ENCODE measurements around the gene DMRT2. TPM values are rescaled to one million over a fixed set of nuclear protein-coding genes. Genes with fewer than 3 reads are reported as not detected.
A peak's percentile ranks its signal among the peaks of the same experiment; 100 is the strongest.

DMRT2 gene
- total and polyA plus RNA-seq, 2 donors = 19.0 to 35.2 TPM

GRCh38 chr9:1039589-1039988, 10.6 kb upstream of the DMRT2 start:
- Histone ChIP-seq H3K9me3 (ENCODE audit: control insufficient read depth in 2 of 2, insufficient read depth in 1 of 2, low read length in 1 of 2) (peaks cover 0 to 1% of the 10 kb centered on the region in 2 donors), H3K27ac (ENCODE audit: low read depth in 1 of 2, low read length in 1 of 2) (no peak overlapping the region), H3K27me3 (ENCODE audit: control insufficient read depth in 2 of 2, insufficient read depth in 1 of 2, low read length in 1 of 2) (peaks cover 38 to 47% of the 10 kb centered on the region in 2 donors), H3K4me3 (ENCODE audit: low read length in 2 of 2) (no peak overlapping the region), H3K4me1 (ENCODE audit: control insufficient read depth in 2 of 2, insufficient read depth in 2 of 2, low read length in 2 of 2) (peaks cover 0 to 3% of the 10 kb centered on the region in 2 donors), H3K36me3 (ENCODE audit: control insufficient read depth in 2 of 2, insufficient read depth in 2 of 2, low read length in 1 of 2) (no peaks in the 10 kb centered on the region)
- WGBS = 78% methylated on average over 4 of the region's 4 CpGs
- no peak for DNase-seq (ENCODE audit: low read depth in 6 of 9, low spot score in 9 of 9)

GRCh38 chr9:1042466-1042865, 7.7 kb upstream of the DMRT2 start:
- 4% methylated on average over 45 of the region's 45 CpGs for WGBS
- Histone ChIP-seq H3K36me3 (ENCODE audit: control insufficient read depth in 2 of 2, insufficient read depth in 2 of 2, low read length in 1 of 2) (no peaks in the 10 kb centered on the region), H3K4me3 (ENCODE audit: low read length in 2 of 2) (no peak overlapping the region), H3K27ac (ENCODE audit: low read depth in 1 of 2, low read length in 1 of 2) (no peak overlapping the region), H3K4me1 (ENCODE audit: control insufficient read depth in 2 of 2, insufficient read depth in 2 of 2, low read length in 2 of 2) (peaks cover 0 to 3% of the 10 kb centered on the region in 2 donors), H3K27me3 (ENCODE audit: control insufficient read depth in 2 of 2, insufficient read depth in 1 of 2, low read length in 1 of 2) (peaks cover 57 to 75% of the 10 kb centered on the region in 2 donors), H3K9me3 (ENCODE audit: control insufficient read depth in 2 of 2, insufficient read depth in 1 of 2, low read length in 1 of 2) (peaks cover 0 to 4% of the 10 kb centered on the region in 2 donors)
- no peak for DNase-seq (ENCODE audit: low read depth in 6 of 9, low spot score in 9 of 9)

GRCh38 chr9:1044643-1045042, 5.5 kb upstream of the DMRT2 start:
- Histone ChIP-seq H3K27me3 (ENCODE audit: control insufficient read depth in 2 of 2, insufficient read depth in 1 of 2, low read length in 1 of 2) (peaks cover 77 to 94% of the 10 kb centered on the region in 2 donors), H3K36me3 (ENCODE audit: control insufficient read depth in 2 of 2, insufficient read depth in 2 of 2, low read length in 1 of 2) (no peaks in the 10 kb centered on the region), H3K27ac (ENCODE audit: low read depth in 1 of 2, low read length in 1 of 2) (no peak overlapping the region), H3K9me3 (ENCODE audit: control insufficient read depth in 2 of 2, insufficient read depth in 1 of 2, low read length in 1 of 2) (peaks cover 0 to 4% of the 10 kb centered on the region in 2 donors), H3K4me1 (ENCODE audit: control insufficient read depth in 2 of 2, insufficient read depth in 2 of 2, low read length in 2 of 2) (peaks cover 0 to 3% of the 10 kb centered on the region in 2 donors), H3K4me3 (ENCODE audit: low read length in 2 of 2) (no peak overlapping the region)
- WGBS = 17% methylated on average over 11 of the region's 11 CpGs
- no peak for DNase-seq (ENCODE audit: low read depth in 6 of 9, low spot score in 9 of 9)

GRCh38 chr9:1046639-1047572, 3.3 kb upstream of the DMRT2 start:
- H3K27me3 ChIP-seq (ENCODE audit: control insufficient read depth in 2 of 2, insufficient read depth in 1 of 2, low read length in 1 of 2) = peaks cover 87 to 99% of the 10 kb centered on the region in 2 donors
- H3K9me3 ChIP-seq (ENCODE audit: control insufficient read depth in 2 of 2, insufficient read depth in 1 of 2, low read length in 1 of 2) = peaks cover 1 to 4% of the 10 kb centered on the region in 2 donors
- no peak for DNase-seq (ENCODE audit: low read depth in 6 of 9, low spot score in 9 of 9)
- H3K4me1 ChIP-seq (ENCODE audit: control insufficient read depth in 2 of 2, insufficient read depth in 2 of 2, low read length in 2 of 2) = peaks cover 0 to 3% of the 10 kb centered on the region in 2 donors
- H3K27ac ChIP-seq (ENCODE audit: low read depth in 1 of 2, low read length in 1 of 2) = peak overlapping the region; percentile 37 to 77
- 14% methylated on average over 36 of the region's 36 CpGs for WGBS
- no peak overlapping the region for H3K4me3 ChIP-seq (ENCODE audit: low read length in 2 of 2)
- no peaks in the 10 kb centered on the region for H3K36me3 ChIP-seq (ENCODE audit: control insufficient read depth in 2 of 2, insufficient read depth in 2 of 2, low read length in 1 of 2)

- H3K27ac ChIP-seq (ENCODE audit: low read depth in 1 of 2, low read length in 1 of 2) = peak overlapping the region; percentile 68 to 77
- DNase-seq (ENCODE audit: low read depth in 6 of 9, low spot score in 9 of 9) = no peak
- H3K4me1 ChIP-seq (ENCODE audit: control insufficient read depth in 2 of 2, insufficient read depth in 2 of 2, low read length in 2 of 2) = no peaks in the 10 kb centered on the region
- peaks cover 89 to 99% of the 10 kb centered on the region in 2 donors for H3K27me3 ChIP-seq (ENCODE audit: control insufficient read depth in 2 of 2, insufficient read depth in 1 of 2, low read length in 1 of 2)
- 2% methylated on average over 23 of the region's 23 CpGs for WGBS
- no peaks in the 10 kb centered on the region for H3K36me3 ChIP-seq (ENCODE audit: control insufficient read depth in 2 of 2, insufficient read depth in 2 of 2, low read length in 1 of 2)
- H3K4me3 ChIP-seq (ENCODE audit: low read length in 2 of 2) = peak overlapping the region; percentile 21 to 25
- H3K9me3 ChIP-seq (ENCODE audit: control insufficient read depth in 2 of 2, insufficient read depth in 1 of 2, low read length in 1 of 2) = peaks cover 1 to 6% of the 10 kb centered on the region in 2 donors
Measured at GRCh38 chr9:1047591-1048230, 2.4 kb upstream of the DMRT2 start.

- H3K27ac ChIP-seq (ENCODE audit: low read depth in 1 of 2, low read length in 1 of 2) = peak overlapping the region; percentile 68 to 77
- peak overlapping the region; percentile 21 to 25 for H3K4me3 ChIP-seq (ENCODE audit: low read length in 2 of 2)
- peaks cover 1 to 8% of the 10 kb centered on the region in 2 donors for H3K9me3 ChIP-seq (ENCODE audit: control insufficient read depth in 2 of 2, insufficient read depth in 1 of 2, low read length in 1 of 2)
- no peaks in the 10 kb centered on the region for H3K36me3 ChIP-seq (ENCODE audit: control insufficient read depth in 2 of 2, insufficient read depth in 2 of 2, low read length in 1 of 2)
- H3K27me3 ChIP-seq (ENCODE audit: control insufficient read depth in 2 of 2, insufficient read depth in 1 of 2, low read length in 1 of 2) = peaks cover 89 to 99% of the 10 kb centered on the region in 2 donors
- no peak for DNase-seq (ENCODE audit: low read depth in 6 of 9, low spot score in 9 of 9)
- no peaks in the 10 kb centered on the region for H3K4me1 ChIP-seq (ENCODE audit: control insufficient read depth in 2 of 2, insufficient read depth in 2 of 2, low read length in 2 of 2)
- WGBS = 2% methylated on average over 8 of the region's 8 CpGs
Measured at GRCh38 chr9:1048231-1048619, 1.9 kb upstream of the DMRT2 start.

GRCh38 chr9:1048811-1049210, 1.3 kb upstream of the DMRT2 start:
- Histone ChIP-seq H3K27ac (ENCODE audit: low read depth in 1 of 2, low read length in 1 of 2) (peak overlapping the region in 1 of 2 donors; percentile 72), H3K9me3 (ENCODE audit: control insufficient read depth in 2 of 2, insufficient read depth in 1 of 2, low read length in 1 of 2) (peaks cover 1 to 8% of the 10 kb centered on the region in 2 donors), H3K27me3 (ENCODE audit: control insufficient read depth in 2 of 2, insufficient read depth in 1 of 2, low read length in 1 of 2) (peaks cover 88 to 99% of the 10 kb centered on the region in 2 donors), H3K4me3 (ENCODE audit: low read length in 2 of 2) (no peak overlapping the region), H3K36me3 (ENCODE audit: control insufficient read depth in 2 of 2, insufficient read depth in 2 of 2, low read length in 1 of 2) (no peaks in the 10 kb centered on the region), H3K4me1 (ENCODE audit: control insufficient read depth in 2 of 2, insufficient read depth in 2 of 2, low read length in 2 of 2) (no peaks in the 10 kb centered on the region)
- WGBS = 10% methylated on average over 15 of the region's 15 CpGs
- DNase-seq (ENCODE audit: low read depth in 6 of 9, low spot score in 9 of 9) = no peak

- Histone ChIP-seq H3K27ac (ENCODE audit: low read depth in 1 of 2, low read length in 1 of 2) (peak overlapping the region; percentile 19 to 50), H3K9me3 (ENCODE audit: control insufficient read depth in 2 of 2, insufficient read depth in 1 of 2, low read length in 1 of 2) (peaks cover 1 to 6% of the 10 kb centered on the region in 2 donors), H3K4me1 (ENCODE audit: control insufficient read depth in 2 of 2, insufficient read depth in 2 of 2, low read length in 2 of 2) (no peaks in the 10 kb centered on the region), H3K36me3 (ENCODE audit: control insufficient read depth in 2 of 2, insufficient read depth in 2 of 2, low read length in 1 of 2) (no peaks in the 10 kb centered on the region), H3K4me3 (ENCODE audit: low read length in 2 of 2) (no peak overlapping the region), H3K27me3 (ENCODE audit: control insufficient read depth in 2 of 2, insufficient read depth in 1 of 2, low read length in 1 of 2) (peaks cover 83 to 98% of the 10 kb centered on the region in 2 donors)
- no peak for DNase-seq (ENCODE audit: low read depth in 6 of 9, low spot score in 9 of 9)
- 9% methylated on average over 12 of the region's 12 CpGs for WGBS
Measured at GRCh38 chr9:1049641-1050040, 516 bp upstream of the DMRT2 start.

GRCh38 chr9:1051210-1051583, 1.0 kb downstream of the DMRT2 start:
- DNase-seq (ENCODE audit: low read depth in 6 of 9, low spot score in 9 of 9) = no peak
- Histone ChIP-seq H3K36me3 (ENCODE audit: control insufficient read depth in 2 of 2, insufficient read depth in 2 of 2, low read length in 1 of 2) (no peaks in the 10 kb centered on the region), H3K4me3 (ENCODE audit: low read length in 2 of 2) (peak overlapping the region; percentile 31 to 39), H3K27me3 (ENCODE audit: control insufficient read depth in 2 of 2, insufficient read depth in 1 of 2, low read length in 1 of 2) (peaks cover 74 to 90% of the 10 kb centered on the region in 2 donors), H3K27ac (ENCODE audit: low read depth in 1 of 2, low read length in 1 of 2) (peak overlapping the region; percentile 1 to 32), H3K9me3 (ENCODE audit: control insufficient read depth in 2 of 2, insufficient read depth in 1 of 2, low read length in 1 of 2) (peaks cover 1 to 4% of the 10 kb centered on the region in 2 donors), H3K4me1 (ENCODE audit: control insufficient read depth in 2 of 2, insufficient read depth in 2 of 2, low read length in 2 of 2) (no peaks in the 10 kb centered on the region)
- WGBS = 15% methylated on average over 13 of the region's 13 CpGs
